ENCODE data around the gene SPON2. TPM values are rescaled to one million over a fixed set of nuclear protein-coding genes. Genes with fewer than 3 reads are reported as not detected.

The SPON2 gene
- total and polyA plus RNA-seq, 2 of the 4 experiments (the other 2 are of a cell fraction), result 21.1 to 177 TPM

DNA sequence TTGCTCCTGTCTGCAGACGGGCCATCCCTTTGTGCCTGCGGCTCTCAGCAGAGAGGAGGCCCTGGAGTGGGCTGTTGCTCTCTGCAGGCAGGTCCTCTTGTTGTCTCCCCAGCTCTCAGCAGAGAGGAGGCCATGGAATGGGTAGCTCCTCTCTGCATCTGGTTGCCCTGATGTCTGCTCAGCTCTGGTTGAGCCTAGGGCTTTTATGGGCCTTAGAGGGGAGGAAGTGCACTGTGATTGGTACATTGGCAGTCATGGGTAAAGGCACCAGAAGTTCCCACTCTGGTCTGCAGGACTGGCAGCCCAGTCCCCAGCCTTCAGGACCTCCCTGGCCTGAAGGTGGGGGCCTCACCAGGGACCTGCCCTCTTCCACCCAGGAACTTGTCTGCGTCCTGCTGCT is 21.5 kb downstream of the SPON2 start:
- CTCF ChIA-PET, result no interaction called here
- H4K8ac ChIP-seq (ENCODE audit: low read depth in 2 of 2, low read length in 2 of 2), result no peak overlapping the region
- no peak overlapping the region for H3K4me3 ChIP-seq (ENCODE audit: insufficient read depth, low read depth, low read length)
- peaks cover 8% of the 10 kb centered on the region; the same call in 1 of the 2 replicates for H3K9me3 ChIP-seq (ENCODE audit: control insufficient read depth, insufficient read depth, low read length)
- ATAC-seq (ENCODE audit: low read depth) (no peak), DNase-seq (no peak)
- H4K5ac ChIP-seq (ENCODE audit: low read depth, low read length), result no peak overlapping the region
- H3K4me1 ChIP-seq (ENCODE audit: control insufficient read depth, insufficient read depth, low read length), result peaks cover 1% of the 10 kb centered on the region; the same call in 1 of the 2 replicates
- peaks cover 3% of the 10 kb centered on the region; the same call in 1 of the 2 replicates for H3K9me1 ChIP-seq (ENCODE audit: insufficient read depth, low read length)
- in situ Hi-C loops (cut with MboI; ENCODE audit: low sequenced_read_pairs) (loop anchor here (25.0 kb wide), 1 partner anchor 486 kb away; no protein-coding TSS in a partner anchor), intact Hi-C loops (cut with micrococcal nuclease) (no loop called here), dilution Hi-C loops (cut with HindIII; ENCODE audit: low sequenced_read_pairs, unreplicated experiment) (no loop called here)
- no peak overlapping the region for H2BK20ac ChIP-seq (ENCODE audit: low read depth, low read length)
- no peak overlapping the region for H3K23ac ChIP-seq (ENCODE audit: low read depth, low read length)
- H2AFZ ChIP-seq (replicated peaks; ENCODE audit: low read length, poor library complexity), result no peak overlapping the region
- H3K27ac ChIP-seq (ENCODE audit: insufficient read depth, low read length), result no peak overlapping the region
- POLR2A ChIA-PET (ENCODE audit: unreplicated experiment), result no interaction called here
- H2AK5ac ChIP-seq (ENCODE audit: low read depth, low read length), result no peak overlapping the region
- H3K56ac ChIP-seq (ENCODE audit: extremely low read depth, insufficient read depth, low read length), result no peak overlapping the region
- H3K4ac ChIP-seq (ENCODE audit: low read depth, low read length), result no peak overlapping the region
- H4K91ac ChIP-seq (ENCODE audit: insufficient read depth, low read depth, low read length), result no peak overlapping the region
- H2BK5ac ChIP-seq (ENCODE audit: low read depth, low read length, poor library complexity, severe bottlenecking), result no peak overlapping the region
- H3K27me3 ChIP-seq (ENCODE audit: control insufficient read depth, insufficient read depth, low read length), result peaks cover 52% of the 10 kb centered on the region
- no peak overlapping the region for H3K18ac ChIP-seq (ENCODE audit: low read depth, low read length)
- no peak overlapping the region for H3K4me2 ChIP-seq (ENCODE audit: low read depth, low read length)
- no peak overlapping the region for H3K14ac ChIP-seq (replicated peaks; ENCODE audit: low read depth, low read length)
- no peak overlapping the region for H3K9ac ChIP-seq (ENCODE audit: low read depth, low read length)
- no peaks in the 10 kb centered on the region for H3K79me1 ChIP-seq (ENCODE audit: low read depth in 1 of 2, low read length in 2 of 2)
- BruUV-seq (replicated peaks), result no TSS peak
- no peak overlapping the region for H2BK120ac ChIP-seq (ENCODE audit: low read depth, low read length)
- 82% methylated on average over 2 of the region's 3 CpGs; no CpG with 5 or more reads in 1 of the 2 experiments for WGBS, 2 experiments (ENCODE audit: extremely low coverage in 2 of 2, insufficient read length in 1 of 2)
- H4K20me1 ChIP-seq (ENCODE audit: insufficient read depth, low read length), result no peaks in the 10 kb centered on the region; the same call in 1 of the 2 replicates
- H2AK9ac ChIP-seq (replicated peaks; ENCODE audit: low read depth, low read length, poor library complexity), result no peak overlapping the region
- TF ChIP-seq CHD1 (IDR thresholded peaks at IDR 0.05; ENCODE audit: low read depth, low read length) (no peak), RCOR1 (IDR thresholded peaks at IDR 0.05; ENCODE audit: insufficient replicate concordance, low read length) (no peak), ELK1 (IDR thresholded peaks at IDR 0.05; ENCODE audit: borderline replicate concordance, low read depth, low read length) (no peak), CEBPB (IDR thresholded peaks at IDR 0.05; ENCODE audit: low read depth, low read length) (no peak), USF2 (IDR thresholded peaks at IDR 0.05; ENCODE audit: low read depth, low read length) (no peak), BHLHE40 (IDR thresholded peaks at IDR 0.05; ENCODE audit: low read depth, low read length) (no peak), MXI1 (IDR thresholded peaks at IDR 0.05; ENCODE audit: borderline replicate concordance, low read depth, low read length) (no peak), CTCF (conservative IDR thresholded peaks at IDR 0.05; ENCODE audit: low read depth, low read length) (no peak), MAZ (IDR thresholded peaks at IDR 0.05; ENCODE audit: borderline replicate concordance, low read depth, low read length) (no peak), RFX5 (IDR thresholded peaks at IDR 0.05; ENCODE audit: low read depth, low read length) (no peak), FOS (IDR thresholded peaks at IDR 0.05; ENCODE audit: low read depth, low read length) (no peak), MAFK (IDR thresholded peaks at IDR 0.05; ENCODE audit: low read depth, low read length) (no peak), POLR2A (IDR thresholded peaks at IDR 0.05; ENCODE audit: low read depth, low read length) (no peak), SMC3 (IDR thresholded peaks at IDR 0.05; ENCODE audit: low read depth, low read length) (no peak), RAD21 (IDR thresholded peaks at IDR 0.05; ENCODE audit: low read length) (no peak)
- no peaks in the 10 kb centered on the region for H3K36me3 ChIP-seq (ENCODE audit: control insufficient read depth, insufficient read depth, low read length)
- H2BK15ac ChIP-seq (ENCODE audit: low read depth, low read length), result no peak overlapping the region

Measured in IMR-90 (cell line).